Measurements from ENCODE around the gene IGFL4. TPM values are rescaled to one million over a fixed set of nuclear protein-coding genes. Genes with fewer than 3 reads are reported as not detected.

The IGFL4 gene
- total RNA-seq, 4 donors from 2014 or later, result 1.4 to 10.6 (median 5.5) TPM

DNA sequence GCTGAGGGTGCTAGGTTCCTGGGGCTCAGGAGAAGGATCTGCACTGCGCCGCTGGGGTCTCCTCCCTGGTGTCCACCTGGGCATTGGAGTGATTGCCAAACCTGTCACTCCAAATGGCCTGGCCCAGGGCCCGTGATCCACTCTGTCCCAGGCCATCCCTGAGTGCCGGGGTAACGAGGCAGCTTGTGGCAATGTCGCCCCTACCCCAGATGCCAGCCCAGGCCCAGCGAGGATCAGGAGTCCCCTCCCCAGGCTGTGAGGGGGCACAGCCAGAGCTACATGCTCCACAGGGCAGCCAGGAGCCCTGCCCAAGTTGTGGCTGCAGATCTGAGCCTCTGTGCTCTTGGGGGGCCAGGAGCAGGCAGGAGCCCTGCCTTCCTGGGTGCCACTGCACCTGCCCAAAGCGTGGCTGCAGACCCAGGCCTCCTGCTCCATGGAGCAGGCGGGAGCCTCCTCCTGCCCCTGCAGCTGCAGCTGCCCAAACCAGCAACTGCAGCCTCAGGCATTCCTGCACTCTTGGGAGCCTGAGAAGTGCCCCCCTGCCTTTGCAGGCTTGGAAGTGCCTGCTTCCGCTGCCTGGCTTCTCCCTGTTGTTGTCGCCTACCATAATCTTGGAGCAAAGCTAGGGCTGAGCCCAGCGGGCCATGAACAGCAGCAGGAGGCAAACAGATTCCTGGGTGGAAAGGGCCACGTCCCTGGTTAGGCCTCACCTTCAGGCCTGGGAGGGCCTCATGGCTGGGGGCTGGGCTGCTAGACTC, 4.6 kb downstream of the IGFL4 start:
- no peaks in the 10 kb centered on the region for H3K9me3 ChIP-seq
- no peak overlapping the region for H3K27ac ChIP-seq
- TF ChIP-seq POLR2AphosphoS5 (IDR thresholded peaks at IDR 0.05) (no peak), POLR2A (IDR thresholded peaks at IDR 0.05) (no peak), EP300 (IDR thresholded peaks at IDR 0.05) (no peak)
- TF ChIP-seq, protein P1, sequence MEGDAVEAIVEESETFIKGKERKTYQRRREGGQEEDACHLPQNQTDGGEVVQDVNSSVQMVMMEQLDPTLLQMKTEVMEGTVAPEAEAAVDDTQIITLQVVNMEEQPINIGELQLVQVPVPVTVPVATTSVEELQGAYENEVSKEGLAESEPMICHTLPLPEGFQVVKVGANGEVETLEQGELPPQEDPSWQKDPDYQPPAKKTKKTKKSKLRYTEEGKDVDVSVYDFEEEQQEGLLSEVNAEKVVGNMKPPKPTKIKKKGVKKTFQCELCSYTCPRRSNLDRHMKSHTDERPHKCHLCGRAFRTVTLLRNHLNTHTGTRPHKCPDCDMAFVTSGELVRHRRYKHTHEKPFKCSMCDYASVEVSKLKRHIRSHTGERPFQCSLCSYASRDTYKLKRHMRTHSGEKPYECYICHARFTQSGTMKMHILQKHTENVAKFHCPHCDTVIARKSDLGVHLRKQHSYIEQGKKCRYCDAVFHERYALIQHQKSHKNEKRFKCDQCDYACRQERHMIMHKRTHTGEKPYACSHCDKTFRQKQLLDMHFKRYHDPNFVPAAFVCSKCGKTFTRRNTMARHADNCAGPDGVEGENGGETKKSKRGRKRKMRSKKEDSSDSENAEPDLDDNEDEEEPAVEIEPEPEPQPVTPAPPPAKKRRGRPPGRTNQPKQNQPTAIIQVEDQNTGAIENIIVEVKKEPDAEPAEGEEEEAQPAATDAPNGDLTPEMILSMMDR (IDR thresholded peaks at IDR 0.05), result no peak
- H3K4me1 ChIP-seq, result peaks cover 12% of the 10 kb centered on the region
- no peak overlapping the region for H3K4me3 ChIP-seq
- H3K36me3 ChIP-seq, result no peaks in the 10 kb centered on the region
- WGBS, result 83% methylated on average over 3 of the region's 13 CpGs
- DNase-seq (ENCODE audit: low spot score in 2 of 2), result no peak
- H3K27me3 ChIP-seq, result peaks cover 21% of the 10 kb centered on the region

DNA sequence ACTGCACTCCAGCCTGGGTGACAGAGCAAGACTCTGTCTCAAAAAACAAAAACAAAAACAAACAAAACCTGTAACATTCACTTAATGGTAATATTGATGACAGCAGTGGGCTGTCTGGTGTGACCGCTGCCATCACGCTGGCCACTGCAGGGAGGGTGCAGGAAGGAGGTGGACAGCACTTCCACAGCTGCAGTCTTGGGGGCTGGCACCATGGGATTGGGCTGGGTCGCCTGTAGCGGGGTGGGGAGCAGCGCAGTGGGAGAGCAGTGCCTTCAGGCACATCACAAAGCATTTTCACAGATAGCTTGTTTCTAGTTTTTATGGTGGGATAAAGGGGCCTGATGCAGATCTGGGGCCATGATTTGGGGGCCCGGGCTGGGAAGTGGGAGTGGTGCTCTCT, 5.3 kb downstream of the IGFL4 start:
- Histone ChIP-seq H3K4me3 (no peak overlapping the region), H3K27me3 (peaks cover 17% of the 10 kb centered on the region), H3K4me1 (peaks cover 6% of the 10 kb centered on the region), H3K36me3 (no peaks in the 10 kb centered on the region), H3K9me3 (no peaks in the 10 kb centered on the region), H3K27ac (no peak overlapping the region)
- WGBS, result 86% methylated on average over 6 of the region's 6 CpGs
- DNase-seq (ENCODE audit: low spot score in 2 of 2), result no peak
- no peak for TF ChIP-seq EP300 (IDR thresholded peaks at IDR 0.05)
- TF ChIP-seq POLR2A (IDR thresholded peaks at IDR 0.05), result no peak
- no peak for TF ChIP-seq POLR2AphosphoS5 (IDR thresholded peaks at IDR 0.05)
- TF ChIP-seq, protein P1 (IDR thresholded peaks at IDR 0.05), result no peak

DNA sequence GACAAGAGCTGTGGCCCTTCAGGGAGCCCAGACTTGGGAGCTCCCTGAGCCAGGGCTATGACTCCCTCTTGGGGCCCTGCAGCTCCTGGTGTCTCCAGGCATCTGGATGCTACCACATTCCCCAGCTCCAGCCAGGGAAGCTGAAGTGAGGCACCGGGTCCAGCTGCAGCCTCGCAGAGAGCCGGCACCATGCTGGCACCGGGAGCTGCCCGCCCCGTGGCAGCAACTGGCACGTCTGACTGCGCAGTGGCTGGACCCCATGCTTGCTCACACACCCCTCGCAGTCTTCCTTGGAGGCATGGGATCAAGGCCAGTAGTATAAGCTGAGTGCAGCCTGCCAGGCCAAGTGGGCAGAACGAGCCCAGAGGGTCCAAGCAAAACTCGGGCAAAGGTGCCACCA, 7.4 kb downstream of the IGFL4 start:
- Histone ChIP-seq H3K4me1 (peaks cover 3% of the 10 kb centered on the region), H3K27ac (no peak overlapping the region), H3K4me3 (no peak overlapping the region), H3K36me3 (no peaks in the 10 kb centered on the region), H3K27me3 (peaks cover 8% of the 10 kb centered on the region), H3K9me3 (no peaks in the 10 kb centered on the region)
- TF ChIP-seq EP300 (IDR thresholded peaks at IDR 0.05) (no peak), POLR2AphosphoS5 (IDR thresholded peaks at IDR 0.05) (no peak), POLR2A (IDR thresholded peaks at IDR 0.05) (no peak)
- TF ChIP-seq, protein P1 (IDR thresholded peaks at IDR 0.05), result no peak
- WGBS, result 95% methylated on average over 6 of the region's 11 CpGs
- no peak for DNase-seq (ENCODE audit: low spot score in 2 of 2)

DNA sequence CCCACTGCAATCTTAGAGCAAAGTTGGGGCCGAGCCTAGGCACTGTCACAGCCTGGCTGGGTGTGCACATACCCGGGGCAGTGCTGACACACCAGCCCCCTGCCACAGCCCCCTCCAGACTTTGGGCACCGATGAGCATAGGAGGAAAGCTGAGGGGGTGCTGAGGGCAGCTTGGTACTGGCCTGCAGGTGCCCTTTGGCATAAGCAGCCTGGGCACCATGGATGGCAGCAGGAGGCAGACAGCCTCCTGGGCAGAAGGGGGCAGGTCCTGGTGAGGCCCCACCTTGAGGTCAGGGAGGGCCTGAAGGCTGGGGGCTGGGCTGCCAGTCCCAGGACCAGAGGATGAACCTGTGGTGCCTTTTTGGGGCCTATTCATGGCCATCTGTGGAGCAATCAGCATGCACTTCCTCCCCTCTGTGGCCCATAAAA, 8.2 kb downstream of the IGFL4 start:
- Histone ChIP-seq H3K9me3 (no peaks in the 10 kb centered on the region), H3K27ac (no peak overlapping the region), H3K36me3 (no peaks in the 10 kb centered on the region), H3K4me3 (no peak overlapping the region), H3K4me1 (peaks cover 3% of the 10 kb centered on the region), H3K27me3 (peaks cover 8% of the 10 kb centered on the region)
- no peak for DNase-seq (ENCODE audit: low spot score in 2 of 2)
- 100% methylated on average over 1 of the region's 3 CpGs for WGBS
- TF ChIP-seq, protein P1 (IDR thresholded peaks at IDR 0.05), result no peak
- TF ChIP-seq POLR2AphosphoS5 (IDR thresholded peaks at IDR 0.05) (no peak), EP300 (IDR thresholded peaks at IDR 0.05) (no peak), POLR2A (IDR thresholded peaks at IDR 0.05) (no peak)

DNA sequence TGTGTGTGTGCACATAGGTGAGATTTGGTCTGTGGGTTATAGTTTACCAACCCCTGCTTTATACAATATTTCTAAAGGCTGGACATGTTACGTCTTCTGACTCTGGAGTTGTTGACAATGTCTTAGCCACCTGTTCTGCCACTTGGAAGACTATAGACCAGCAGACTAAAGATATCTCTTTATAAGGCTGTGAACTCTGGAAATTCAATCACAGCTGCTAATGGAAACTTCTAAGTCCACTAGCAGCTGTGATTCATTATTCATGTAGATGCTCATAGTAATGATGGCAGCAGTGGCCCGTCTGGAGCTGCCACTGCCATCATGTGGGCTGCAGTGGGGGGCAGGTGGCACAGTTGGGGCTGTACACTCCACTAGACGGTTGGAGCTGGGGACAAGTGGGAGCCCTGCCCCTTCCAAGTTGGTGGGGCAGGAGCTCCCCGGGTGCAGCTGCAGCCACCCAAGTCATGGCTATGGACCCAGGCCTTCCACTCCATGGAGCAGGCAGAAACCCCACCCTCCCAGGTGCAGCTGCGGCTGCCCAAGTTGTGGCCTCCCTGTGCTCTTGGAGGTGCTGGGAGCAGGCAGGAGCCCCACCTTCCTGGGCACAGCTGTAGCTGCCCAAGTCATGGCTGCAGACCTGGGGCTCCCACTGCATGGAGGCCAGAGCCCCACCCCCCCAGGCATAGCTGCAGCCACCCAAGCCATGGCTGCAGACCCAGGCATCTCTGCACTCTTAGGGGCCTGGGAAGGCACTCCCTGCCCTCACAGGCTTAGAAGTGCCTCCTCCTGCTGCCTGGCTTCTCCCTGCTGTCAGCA, 8.8 kb downstream of the IGFL4 start:
- Histone ChIP-seq H3K27ac (no peak overlapping the region), H3K36me3 (no peaks in the 10 kb centered on the region), H3K27me3 (peaks cover 8% of the 10 kb centered on the region), H3K4me3 (no peak overlapping the region), H3K9me3 (no peaks in the 10 kb centered on the region), H3K4me1 (peaks cover 3% of the 10 kb centered on the region)
- WGBS, result 73% methylated on average over 3 of the region's 5 CpGs
- DNase-seq (ENCODE audit: low spot score in 2 of 2), result no peak
- TF ChIP-seq POLR2AphosphoS5 (IDR thresholded peaks at IDR 0.05) (no peak), EP300 (IDR thresholded peaks at IDR 0.05) (no peak), POLR2A (IDR thresholded peaks at IDR 0.05) (no peak)
- TF ChIP-seq, protein P1 (IDR thresholded peaks at IDR 0.05), result no peak
